Endothelial cell of umbilical vein (primary cell): Measurements from ENCODE around the gene PDLIM1.

ENCODE experiments used
- POLR2A ChIP-seq: IDR thresholded peaks from 2 replicates; pipeline ENCODE4 v1.6.1; 2012; ENCODE audit warnings: low read depth, mild to moderate bottlenecking, control low read depth, low read length
- TF ChIP-seq, protein P1 (sequence below), 2 donors: IDR thresholded peaks; 1 replicate in 1 of 2; 2 replicates in 1 of 2; pipeline ENCODE4 v1.5.1; 2011; ENCODE audit warnings: low read length in 2 of 2, mild to moderate bottlenecking in 2 of 2, moderate library complexity in 2 of 2, control low read depth in 1 of 2, inconsistent platforms in 1 of 2, low read depth in 1 of 2; ENCODE audit not compliant: insufficient read depth in 1 of 2; ENCODE audit errors: extremely low read depth in 1 of 2

DNA sequence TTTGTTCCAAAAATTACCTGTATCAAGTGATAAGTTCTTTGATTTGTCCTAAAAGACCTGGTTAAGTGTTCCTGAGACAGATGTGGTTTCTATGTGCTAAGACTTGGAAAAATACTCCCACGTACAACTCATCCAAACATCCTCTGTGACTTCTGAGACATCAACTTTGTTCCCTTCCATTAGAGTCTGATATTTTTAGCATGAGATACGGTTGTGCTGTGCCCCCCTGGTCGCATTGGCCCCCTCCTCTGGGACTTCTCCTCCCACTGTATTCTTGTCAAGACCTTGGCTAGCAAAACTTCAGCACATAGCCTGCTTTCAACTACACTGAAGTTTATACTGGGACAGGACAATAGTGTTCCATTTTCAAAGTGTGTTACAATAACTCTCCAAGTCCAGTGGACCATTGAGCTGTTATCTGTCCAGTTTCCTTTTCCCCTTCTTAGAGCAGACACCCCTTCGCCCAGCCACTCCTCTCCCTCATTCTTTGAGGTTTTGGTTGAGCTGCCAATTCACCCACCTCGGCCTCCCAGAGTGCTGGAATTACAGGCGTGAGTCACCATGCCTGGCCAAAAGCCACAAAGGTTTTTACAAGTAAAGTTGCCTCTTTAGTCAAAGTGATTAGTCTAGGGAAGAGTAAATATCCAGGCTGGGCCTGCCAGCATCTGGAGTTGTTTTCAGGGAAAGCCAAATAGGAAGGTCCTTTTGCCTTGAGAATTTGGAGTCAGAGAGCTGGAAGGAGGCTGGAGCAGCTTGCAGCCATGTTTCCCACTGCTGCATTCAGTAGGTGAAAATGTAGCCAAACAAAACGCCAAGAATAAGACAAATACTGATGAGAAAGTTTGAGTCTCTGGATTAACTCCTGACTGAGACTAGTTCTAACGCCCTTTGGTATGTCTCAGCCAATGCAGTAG is 17.8 kb upstream of the PDLIM1 start:
- TF ChIP-seq POLR2A = no peak
- TF ChIP-seq, protein P1, sequence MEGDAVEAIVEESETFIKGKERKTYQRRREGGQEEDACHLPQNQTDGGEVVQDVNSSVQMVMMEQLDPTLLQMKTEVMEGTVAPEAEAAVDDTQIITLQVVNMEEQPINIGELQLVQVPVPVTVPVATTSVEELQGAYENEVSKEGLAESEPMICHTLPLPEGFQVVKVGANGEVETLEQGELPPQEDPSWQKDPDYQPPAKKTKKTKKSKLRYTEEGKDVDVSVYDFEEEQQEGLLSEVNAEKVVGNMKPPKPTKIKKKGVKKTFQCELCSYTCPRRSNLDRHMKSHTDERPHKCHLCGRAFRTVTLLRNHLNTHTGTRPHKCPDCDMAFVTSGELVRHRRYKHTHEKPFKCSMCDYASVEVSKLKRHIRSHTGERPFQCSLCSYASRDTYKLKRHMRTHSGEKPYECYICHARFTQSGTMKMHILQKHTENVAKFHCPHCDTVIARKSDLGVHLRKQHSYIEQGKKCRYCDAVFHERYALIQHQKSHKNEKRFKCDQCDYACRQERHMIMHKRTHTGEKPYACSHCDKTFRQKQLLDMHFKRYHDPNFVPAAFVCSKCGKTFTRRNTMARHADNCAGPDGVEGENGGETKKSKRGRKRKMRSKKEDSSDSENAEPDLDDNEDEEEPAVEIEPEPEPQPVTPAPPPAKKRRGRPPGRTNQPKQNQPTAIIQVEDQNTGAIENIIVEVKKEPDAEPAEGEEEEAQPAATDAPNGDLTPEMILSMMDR (IDR thresholded peaks at IDR 0.05; ENCODE audit: extremely low read depth in 1 of 2, insufficient read depth in 1 of 2, low read depth in 1 of 2, low read length in 2 of 2) = no peak
